ENCODE measurements around the gene RARRES1.

GRCh38 chr3:158771982-158772381 lies 39.7 kb upstream of the RARRES1 start:
- TF ChIP-seq POLR2A (IDR thresholded peaks at IDR 0.05) (no peak), CTCF (IDR thresholded peaks at IDR 0.05) (no peak)
